T-helper 2 cell treated with Interferon-gamma antibody and Interleukin-4, amounts not matched to agents 100 ng/mL and 5 ng/mL, for 36 hours (primary cell): ENCODE measurements around the gene ERC1. TPM values are rescaled to one million over a fixed set of nuclear protein-coding genes. Genes with fewer than 3 reads are reported as not detected.

Source experiments
- intact Hi-C: fragments of 100-400 bp; cut with micrococcal nuclease; formaldehyde crosslinking; loops from one replicate; pipeline ENCODE4 v1.15.1; 2023
- total RNA-seq: library from RNA; stranded (reverse); gene quantifications from 2 replicates; pipeline ENCODE4 v1.2.3, GENCODE V29; 2022

Gene ERC1
- total RNA-seq, 1 donor from 2014 or later = 51.5 TPM

- intact Hi-C loops = no loop called here
Measured at GRCh38 chr12:1375323-1375722, 384.3 kb downstream of the ERC1 start.

- intact Hi-C loops = no loop called here
Measured at GRCh38 chr12:1377117-1377516, 386.1 kb downstream of the ERC1 start.

GRCh38 chr12:1377681-1378080 lies 386.7 kb downstream of the ERC1 start:
- intact Hi-C loops = no loop called here

GRCh38 chr12:1380171-1380851 lies 389.3 kb downstream of the ERC1 start:
- intact Hi-C loops = no loop called here

- intact Hi-C loops = no loop called here
Measured at GRCh38 chr12:1382151-1382550, 391.1 kb downstream of the ERC1 start.

- intact Hi-C loops = no loop called here
Measured at GRCh38 chr12:1382826-1383225, 391.8 kb downstream of the ERC1 start.

- intact Hi-C loops = no loop called here
Measured at GRCh38 chr12:1383758-1384157, 392.7 kb downstream of the ERC1 start.

- intact Hi-C loops = no loop called here
Measured at GRCh38 chr12:1384910-1385309, 393.9 kb downstream of the ERC1 start.

- intact Hi-C loops = no loop called here
Measured at GRCh38 chr12:1391722-1392121, 400.7 kb downstream of the ERC1 start.

GRCh38 chr12:1395421-1395955 lies 404.5 kb downstream of the ERC1 start:
- intact Hi-C loops = no loop called here

GRCh38 chr12:1398673-1399072 lies 407.6 kb downstream of the ERC1 start:
- intact Hi-C loops = no loop called here

GRCh38 chr12:1401891-1402290 lies 410.9 kb downstream of the ERC1 start:
- intact Hi-C loops = no loop called here

- intact Hi-C loops = no loop called here
Measured at GRCh38 chr12:1403417-1403816, 412.4 kb downstream of the ERC1 start.

GRCh38 chr12:1405619-1406018 lies 414.6 kb downstream of the ERC1 start:
- intact Hi-C loops = no loop called here

- intact Hi-C loops = no loop called here
Measured at GRCh38 chr12:1410794-1411193, 419.8 kb downstream of the ERC1 start.

GRCh38 chr12:1413930-1414329 lies 422.9 kb downstream of the ERC1 start:
- intact Hi-C loops = no loop called here

- intact Hi-C loops = no loop called here
Measured at GRCh38 chr12:1418144-1418543, 427.1 kb downstream of the ERC1 start.

- intact Hi-C loops = no loop called here
Measured at GRCh38 chr12:1419849-1420371, 428.9 kb downstream of the ERC1 start.

GRCh38 chr12:1421091-1421846 lies 430.2 kb downstream of the ERC1 start:
- intact Hi-C loops = no loop called here

GRCh38 chr12:1422604-1423315 lies 431.7 kb downstream of the ERC1 start:
- intact Hi-C loops = no loop called here

- intact Hi-C loops = no loop called here
Measured at GRCh38 chr12:1424674-1425395, 433.8 kb downstream of the ERC1 start.
